Nucleus accumbens (tissue), 56 donors: ENCODE measurements around the gene PDZRN4.
"Not testable (repeated sequence)": the region's sequence is repeated elsewhere in the genome, so short reads cannot be mapped to it uniquely, and the experiment has no call there.

ENCODE experiments used
- DNase-seq, 56 donors: peaks; one replicate each; lab custom pipeline; 2025; lab: John Stamatoyannopoulos, UW

PDZRN4 gene

DNA sequence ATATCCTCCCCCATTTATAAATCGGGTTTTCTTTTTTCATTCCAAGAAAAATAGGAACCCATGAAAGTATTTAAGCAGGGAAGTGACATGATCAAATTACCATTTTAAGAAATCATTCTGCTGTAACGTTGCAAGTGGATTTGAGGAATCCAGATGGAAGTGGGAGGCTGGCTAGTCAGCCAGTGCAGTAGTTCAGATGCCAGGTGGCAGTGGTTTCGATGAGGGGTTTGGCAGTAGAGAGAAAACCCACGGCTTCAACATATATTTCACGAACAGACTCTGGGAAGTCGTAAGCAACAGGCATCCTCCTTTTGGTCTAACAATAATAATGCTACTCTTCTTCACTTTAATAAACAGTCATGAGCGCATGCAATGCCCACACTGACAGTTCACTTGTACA lies 25.0 kb downstream of the PDZRN4 start:
- no peak for DNase-seq

DNA sequence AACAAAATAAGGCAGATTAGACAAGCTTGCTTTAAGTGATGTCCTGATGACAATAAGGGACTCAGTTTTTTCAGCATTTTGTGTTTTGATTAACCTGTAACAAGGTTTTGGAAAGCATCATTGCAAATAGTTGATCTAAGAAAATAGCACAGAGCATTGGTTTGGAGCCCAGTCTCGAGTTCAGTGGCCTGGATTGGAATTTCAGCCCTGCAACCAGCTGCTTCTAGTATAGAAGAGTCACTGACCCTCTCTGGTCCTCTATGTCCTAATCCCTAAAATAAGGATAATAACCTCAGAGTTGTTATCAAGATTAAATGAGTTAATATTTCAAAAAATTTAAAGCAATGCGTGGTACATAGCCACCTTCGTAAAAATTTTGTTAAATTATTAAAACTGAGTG lies 25.5 kb downstream of the PDZRN4 start:
- DNase-seq: no peak

DNA sequence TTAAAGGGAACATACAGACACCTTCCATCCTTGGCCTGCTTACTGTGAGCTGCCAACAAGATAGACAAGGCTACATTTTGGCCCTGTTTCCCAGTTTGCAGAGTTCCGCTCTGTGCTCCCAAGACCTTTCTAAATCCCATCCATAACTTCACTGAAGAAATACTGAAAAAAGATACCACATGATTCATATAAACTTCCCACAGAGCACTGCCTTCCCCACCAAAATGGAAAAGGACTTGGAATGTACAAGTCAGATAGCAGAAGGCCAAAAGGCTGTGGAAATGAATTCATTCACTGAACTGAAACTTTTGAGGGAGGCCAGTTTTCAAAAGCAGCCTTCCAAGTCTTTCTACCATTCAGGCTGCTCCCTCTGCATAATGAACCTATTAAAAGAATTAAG lies 29.6 kb downstream of the PDZRN4 start:
- DNase-seq: no peak

DNA sequence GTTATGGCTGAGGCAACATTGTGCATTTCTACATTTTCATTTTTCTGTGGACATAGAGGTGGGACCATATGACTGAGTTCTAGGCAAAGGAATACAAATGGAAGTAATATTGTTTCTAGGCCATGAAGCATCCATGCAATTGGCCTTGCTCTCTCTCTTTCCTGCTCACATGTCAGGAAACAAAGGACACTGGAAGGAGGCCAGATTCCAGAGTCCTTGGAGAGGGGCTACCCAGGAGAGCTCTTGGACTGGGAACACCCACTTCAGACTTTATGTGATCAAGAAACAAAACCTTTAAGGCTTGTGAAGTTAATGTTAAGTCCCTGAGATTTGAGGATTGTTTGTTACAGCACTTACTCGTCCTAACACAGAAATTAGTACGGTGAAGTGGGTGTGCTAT lies 32.8 kb downstream of the PDZRN4 start:
- no peak for DNase-seq

DNA sequence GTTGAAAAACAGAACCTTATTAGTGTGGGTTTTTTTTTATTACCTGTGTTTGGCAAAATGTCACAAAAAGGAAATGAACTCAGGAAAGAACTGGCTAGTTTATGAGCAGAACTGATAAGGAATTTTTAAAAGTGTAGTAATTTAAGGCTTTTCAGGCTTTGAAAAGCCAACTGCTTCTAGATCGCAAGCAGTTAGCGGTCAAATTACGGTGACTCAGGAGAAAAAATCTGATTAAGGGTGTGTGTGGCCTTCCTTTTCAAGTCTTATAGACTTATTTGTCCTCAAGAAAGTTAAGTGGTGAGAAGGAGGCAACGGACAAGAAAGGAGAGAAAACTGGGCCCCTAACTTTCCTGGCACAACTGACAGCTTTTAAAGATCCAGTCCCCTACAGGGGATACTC lies 33.4 kb downstream of the PDZRN4 start:
- no peak for DNase-seq

DNA sequence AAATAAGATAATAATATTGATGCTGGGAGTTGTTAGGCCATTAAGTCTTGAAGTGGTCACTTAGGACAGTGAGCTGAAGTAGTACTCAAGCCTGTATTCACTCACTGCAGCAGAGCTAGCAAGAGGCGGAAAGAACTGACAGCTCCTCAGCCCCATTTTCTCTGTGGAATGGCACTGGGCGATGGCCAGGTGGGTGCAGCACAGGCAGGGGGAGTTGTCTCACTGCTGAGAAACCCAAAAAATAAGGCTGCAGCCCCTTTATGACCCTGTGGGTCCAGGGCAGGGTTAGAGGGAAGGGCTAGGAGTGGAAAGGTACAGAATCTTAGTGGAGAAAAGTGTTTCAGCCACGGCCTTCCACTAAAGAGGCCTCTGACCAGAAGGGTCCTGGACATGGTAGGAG lies 35.5 kb downstream of the PDZRN4 start:
- DNase-seq: no peak

DNA sequence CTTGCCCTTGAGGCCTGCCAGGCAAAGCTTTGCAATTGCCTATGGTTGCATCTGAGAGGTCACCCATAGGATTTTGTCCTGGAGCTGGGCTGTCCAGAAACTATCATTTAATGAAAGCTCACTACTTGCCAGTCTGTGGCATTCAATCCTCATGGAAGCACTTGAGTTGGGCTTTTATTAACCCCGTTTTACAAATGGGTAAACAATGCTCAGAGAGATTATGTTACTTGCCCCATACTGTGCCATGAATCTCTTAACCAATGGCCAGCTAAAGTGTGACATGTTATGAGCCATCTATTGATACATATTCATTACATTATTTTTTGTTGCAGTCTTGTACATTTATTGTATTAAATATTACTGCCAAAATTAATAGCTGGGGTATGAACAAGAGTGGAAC lies 35.9 kb downstream of the PDZRN4 start:
- no peak for DNase-seq

DNA sequence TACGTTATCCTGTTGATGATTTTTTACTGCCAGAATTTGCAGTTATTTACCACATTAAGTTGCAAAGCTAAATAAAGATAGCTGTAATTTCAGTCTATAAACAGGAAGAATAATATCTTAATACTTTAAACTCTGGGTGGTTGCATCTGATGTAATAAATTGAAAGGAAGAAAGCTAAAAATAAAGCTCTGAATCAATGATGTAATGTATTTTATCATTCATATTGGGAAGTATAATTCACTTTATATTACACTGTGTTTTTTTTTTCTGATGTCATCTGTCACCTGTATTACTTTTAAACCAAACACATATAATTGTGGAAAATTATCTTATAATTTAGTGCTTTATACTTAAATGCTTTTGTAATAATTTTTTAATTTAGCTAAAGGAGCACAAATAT lies 37.1 kb downstream of the PDZRN4 start:
- no peak for DNase-seq

DNA sequence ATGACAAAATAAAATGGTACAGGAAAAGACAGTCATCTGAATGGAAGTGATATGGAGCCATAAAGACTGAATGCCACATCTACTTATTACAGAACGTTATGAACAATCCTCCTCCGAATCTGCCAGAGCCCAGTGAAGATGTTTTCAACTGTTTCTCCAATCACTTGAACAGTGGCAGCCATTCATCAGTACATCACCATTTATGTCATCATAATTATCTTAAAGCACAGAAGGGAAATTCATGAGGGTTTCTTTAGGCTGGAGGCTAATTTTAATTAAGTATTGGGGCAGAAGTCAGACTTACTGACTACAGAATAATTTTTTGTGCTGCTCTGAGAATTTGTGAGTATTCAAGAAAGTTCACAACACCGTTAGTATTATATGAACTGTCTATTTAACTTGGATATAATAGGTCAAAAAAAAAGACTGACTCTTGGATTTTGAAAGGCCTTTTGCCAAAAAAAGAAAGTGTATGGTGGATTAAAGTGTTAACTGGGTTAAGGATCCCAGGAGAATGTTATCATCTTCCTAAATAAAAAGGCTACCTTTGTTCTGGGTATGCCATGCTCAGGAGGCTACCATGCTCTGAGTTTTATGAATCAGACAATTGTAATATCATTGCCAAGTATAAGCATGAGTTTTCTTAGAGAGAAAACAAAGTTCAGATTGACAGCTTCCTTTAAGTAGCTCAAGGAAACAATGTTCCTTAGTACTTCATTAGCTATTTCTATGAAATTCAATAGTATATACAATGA lies 40.1 kb downstream of the PDZRN4 start:
- DNase-seq: no peak

DNA sequence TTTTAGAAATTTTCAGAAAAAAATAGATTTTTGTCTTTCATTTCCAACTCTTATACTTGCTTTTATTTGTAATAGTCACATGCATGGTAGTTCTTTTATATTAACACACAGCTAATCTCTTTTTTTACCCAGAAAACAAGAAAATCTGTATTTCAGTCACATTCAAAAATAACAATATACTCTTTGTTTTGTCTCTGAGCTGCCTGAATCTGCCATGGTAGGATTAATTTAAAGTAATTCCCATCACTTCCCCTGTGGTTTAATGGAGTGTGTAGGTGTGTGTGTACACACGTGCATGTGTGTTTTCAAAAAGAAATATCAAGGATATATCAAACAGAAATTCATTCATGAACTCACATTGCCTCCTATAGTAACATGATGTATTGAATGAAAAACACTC lies 42.6 kb downstream of the PDZRN4 start:
- no peak for DNase-seq

DNA sequence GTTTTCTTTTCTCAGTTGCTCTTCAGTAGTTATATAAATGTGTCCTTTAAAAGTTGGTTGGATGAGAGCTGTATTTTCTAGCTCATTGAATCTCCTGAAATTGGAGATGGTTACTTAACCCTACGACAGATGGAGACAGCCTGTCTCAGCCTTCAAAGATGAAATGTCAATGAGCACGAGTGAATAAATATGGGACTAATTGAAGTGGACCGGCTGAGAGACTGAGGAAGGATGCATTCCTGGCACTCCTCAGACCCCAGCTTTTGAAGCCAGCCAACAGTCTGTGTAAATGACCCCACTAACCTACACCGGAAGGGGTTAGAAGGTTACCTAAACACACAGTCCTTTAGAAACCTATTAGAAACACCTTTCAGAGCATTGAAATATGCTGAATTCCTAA lies 46.6 kb downstream of the PDZRN4 start:
- no peak for DNase-seq

DNA sequence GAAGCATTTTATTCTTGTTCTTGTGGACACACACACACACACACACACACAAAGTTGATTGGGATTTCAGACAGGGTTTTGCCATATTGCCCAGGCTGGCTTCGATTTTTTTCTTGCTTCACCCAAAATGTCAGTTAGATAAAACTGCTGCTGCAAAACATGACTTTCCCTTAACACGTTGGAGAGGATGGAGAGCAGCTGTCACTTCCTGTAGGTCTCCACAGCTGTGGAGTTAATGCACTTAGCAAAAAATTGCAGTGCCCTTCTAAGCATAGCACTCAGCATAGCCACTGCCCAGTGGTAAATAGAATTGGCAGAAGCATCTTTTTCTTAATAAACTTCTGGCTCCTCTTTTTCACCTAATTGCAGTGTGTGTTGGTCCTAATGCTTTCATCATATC lies 54.5 kb downstream of the PDZRN4 start:
- no peak for DNase-seq

DNA sequence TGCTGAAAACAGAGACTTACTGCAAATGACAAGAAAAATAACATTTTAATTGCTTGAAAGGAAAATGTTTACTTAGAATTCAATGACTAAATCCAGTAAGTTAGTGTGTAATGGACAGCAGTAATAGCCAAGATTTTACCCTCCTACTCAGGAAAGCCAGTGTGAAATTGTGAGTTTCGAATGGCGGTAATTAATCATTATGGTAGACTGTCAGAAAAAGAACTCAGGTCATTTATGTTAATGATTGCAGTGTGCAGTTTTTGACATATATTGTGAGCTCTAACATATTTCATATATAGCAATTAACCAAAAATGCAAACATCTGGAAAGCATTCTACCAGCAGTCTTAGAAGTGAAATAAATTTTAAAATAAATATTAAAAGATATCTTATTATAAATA lies 60.3 kb downstream of the PDZRN4 start:
- DNase-seq: no peak

DNA sequence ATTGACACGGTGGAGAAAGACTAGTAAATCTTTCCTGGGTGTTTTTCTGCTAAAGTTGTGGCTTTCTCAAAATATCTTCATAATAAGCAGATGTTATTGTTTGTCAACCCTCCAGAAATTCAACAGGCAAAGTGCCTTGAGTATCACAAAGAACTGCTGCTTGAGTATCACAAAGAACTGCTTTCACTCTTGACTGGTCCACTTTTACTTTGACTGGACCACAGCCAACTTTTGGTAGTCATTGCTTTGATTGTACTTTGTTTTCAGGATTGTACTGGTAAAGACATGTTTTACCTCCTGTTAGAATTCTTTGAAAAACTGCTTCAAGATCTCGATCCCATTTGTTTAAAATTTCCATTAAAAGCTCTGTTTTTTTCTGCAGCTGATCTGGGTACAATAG lies 62.6 kb downstream of the PDZRN4 start:
- peak in 1 of 56 donors; percentile 23 for DNase-seq

DNA sequence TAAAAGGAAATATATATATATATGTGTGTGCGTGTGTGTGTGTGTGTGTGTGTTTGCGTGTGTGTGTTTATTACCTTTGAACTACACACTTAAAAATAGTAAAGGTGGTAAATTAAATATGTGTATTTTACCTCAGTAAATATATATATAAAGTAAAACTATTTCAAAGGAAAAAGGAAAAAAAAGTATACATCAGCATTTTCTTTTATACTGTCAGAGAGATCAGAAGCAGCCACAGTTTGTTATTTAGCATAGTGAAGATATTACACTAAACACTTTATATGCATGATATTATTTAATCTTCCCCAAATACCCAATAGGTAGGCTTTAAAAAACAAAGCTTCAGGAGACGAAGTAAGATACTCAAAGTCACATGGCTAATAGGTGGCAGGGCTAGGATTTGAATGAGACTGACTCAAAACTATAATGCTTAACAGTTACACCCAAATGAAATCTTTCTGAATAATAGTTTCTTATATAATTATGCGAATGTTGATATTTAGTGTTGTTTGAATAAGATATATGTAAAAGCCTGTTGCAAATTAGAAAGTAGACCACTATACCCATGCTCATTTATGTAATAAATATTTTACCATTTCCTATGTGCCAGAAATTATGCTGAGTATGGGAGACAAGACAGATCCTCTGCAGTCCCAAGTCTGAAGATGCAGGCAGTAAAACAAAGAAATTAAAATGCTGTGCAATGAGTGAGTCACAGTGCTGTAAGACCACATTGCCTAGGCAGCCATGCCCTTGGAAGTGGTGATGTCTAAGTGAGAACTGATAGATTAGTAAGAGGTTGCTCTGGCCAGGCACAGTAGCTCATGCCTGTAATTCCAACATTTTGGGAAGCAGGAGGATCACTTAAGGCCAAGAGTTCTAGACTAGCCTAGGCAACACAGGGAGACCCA lies 66.1 kb downstream of the PDZRN4 start:
- DNase-seq: no peak

DNA sequence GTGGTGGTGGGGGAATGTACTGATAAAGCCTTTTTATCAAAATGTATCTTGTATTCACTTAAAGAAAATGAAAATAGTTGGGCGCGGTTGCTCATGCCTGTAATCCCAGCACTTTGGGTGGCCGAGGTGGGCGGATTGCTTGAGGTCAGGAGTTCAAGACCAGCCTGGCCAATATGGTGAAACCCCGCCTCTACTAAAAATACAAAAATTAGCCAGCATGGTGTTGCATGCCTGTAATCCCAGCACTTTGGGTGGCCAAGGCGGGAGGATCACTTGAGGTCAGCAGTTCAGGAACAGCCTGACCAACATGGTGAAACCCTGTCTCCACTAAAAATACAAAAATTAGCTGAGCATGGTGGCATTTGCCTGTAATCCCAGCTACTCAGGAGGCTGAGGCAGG lies 75.1 kb downstream of the PDZRN4 start:
- not testable (repeated sequence) for DNase-seq

DNA sequence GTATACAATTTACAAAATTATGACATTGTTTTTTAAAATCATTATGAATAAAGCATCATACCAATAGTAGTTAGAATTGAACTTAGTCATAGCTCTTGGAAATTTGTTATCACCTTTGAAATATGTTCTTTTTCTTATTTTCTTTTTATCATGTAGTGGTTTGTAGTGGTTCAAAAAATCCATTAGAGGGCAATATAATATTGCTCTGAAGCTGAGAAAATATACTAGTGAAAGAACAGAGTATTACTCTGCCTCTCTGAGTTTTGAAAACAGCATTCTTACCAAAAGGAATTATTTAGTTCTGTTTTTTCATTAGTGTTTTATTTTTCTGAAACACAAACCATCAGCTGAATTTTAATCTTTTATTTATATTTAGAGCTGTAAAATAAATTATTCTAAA lies 76.2 kb downstream of the PDZRN4 start:
- DNase-seq: no peak

DNA sequence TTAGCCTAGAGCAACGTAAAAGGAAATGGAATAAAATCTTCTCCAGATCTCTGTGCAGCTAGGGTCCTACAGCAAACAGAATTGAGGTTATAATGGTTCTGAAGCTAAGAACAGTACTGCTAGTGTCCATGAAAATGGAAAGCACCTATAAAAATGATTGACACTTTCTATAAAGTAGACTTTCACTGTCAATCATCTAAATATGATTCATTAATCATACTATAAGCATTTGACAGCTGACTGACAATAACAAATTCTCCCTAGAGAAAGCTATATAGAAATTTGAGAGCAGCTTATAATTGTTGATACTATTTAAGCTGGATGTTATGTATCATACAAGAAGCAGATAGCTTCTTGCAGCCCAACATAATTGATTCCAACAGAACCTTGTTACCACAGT lies 80.9 kb downstream of the PDZRN4 start:
- no peak for DNase-seq

DNA sequence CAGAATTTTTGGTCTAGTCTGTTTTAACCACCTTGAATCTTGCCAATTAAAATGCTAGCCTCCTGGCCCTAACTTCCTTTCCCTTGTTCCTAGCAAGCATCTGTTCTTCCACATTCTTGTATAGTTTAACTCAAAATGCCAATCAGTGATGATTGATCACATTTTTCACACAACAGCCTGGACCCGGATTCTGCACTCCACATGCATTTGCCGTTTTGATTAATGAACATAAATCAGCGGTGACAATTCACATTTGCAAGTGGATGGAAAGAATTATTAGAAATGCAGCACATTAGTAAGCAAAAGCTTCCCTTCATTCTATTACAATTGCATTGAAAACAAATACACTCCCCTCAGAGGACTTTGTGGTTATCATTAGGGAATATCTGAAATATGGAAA lies 83.4 kb downstream of the PDZRN4 start:
- no peak for DNase-seq

DNA sequence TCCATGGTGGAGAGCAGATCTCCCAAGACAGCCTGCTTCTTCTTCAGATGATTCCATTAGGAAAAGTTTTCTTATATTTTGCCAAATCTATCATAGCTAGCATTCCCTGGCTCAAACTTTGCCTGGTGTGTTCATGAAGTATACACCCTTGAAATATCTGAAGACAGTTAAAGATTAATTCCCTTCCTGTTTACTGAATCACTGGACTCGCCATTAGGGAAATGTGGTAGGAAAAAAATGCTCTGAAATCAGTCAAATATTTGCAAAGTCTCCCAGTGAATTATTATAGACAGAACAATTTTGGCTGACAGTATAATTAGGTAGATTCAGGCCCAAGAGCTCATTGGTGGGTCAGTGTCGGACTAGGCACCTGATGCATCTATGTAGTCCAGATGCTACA lies 86.5 kb downstream of the PDZRN4 start:
- no peak for DNase-seq

DNA sequence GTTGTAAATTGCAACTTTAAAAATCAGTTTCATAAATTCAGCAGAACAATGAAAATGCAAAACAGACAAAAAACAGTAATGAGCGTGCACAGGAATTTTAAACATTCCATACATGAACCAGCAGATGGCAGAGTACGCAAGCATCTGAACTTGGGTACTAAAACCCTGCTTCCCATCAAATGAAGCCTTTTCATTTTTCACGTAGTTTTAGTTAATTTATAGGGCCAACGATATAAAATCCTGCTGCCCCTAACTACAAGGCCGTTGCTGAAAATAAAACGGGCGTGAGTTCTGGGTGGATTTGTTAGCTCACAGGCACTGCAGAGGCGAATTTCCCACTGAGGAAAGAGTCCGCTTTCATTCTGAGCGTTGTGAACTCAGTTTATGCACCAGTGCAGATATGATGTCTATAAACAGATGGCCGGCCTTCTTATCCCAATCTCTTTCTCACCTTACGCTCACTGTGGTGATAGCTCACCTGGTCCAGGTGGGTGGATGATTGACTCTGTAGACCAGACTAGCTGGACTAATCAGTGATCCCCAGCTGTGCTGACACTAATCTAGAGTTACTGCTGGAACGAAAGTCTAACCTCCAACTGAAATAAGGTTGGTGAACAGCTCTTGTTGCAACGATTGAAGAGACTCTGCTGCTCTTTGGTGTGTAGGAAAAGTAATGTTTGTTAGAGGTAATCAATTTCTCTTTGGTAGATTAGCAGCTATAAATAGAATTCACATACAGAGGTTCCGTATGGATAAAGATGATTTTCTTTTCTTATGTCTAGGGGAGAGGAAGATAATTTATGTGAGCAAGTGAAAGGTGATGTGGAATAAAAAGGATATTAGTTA lies 89.2 kb downstream of the PDZRN4 start:
- DNase-seq: peak in 23 of 56 donors; percentile 1 to 56 (median 12)
